Measurements from ENCODE around the gene KCNJ10.

GRCh38 chr1:160009081-160009480 is 60.9 kb downstream of the KCNJ10 start:
- TF ChIP-seq, protein P1, sequence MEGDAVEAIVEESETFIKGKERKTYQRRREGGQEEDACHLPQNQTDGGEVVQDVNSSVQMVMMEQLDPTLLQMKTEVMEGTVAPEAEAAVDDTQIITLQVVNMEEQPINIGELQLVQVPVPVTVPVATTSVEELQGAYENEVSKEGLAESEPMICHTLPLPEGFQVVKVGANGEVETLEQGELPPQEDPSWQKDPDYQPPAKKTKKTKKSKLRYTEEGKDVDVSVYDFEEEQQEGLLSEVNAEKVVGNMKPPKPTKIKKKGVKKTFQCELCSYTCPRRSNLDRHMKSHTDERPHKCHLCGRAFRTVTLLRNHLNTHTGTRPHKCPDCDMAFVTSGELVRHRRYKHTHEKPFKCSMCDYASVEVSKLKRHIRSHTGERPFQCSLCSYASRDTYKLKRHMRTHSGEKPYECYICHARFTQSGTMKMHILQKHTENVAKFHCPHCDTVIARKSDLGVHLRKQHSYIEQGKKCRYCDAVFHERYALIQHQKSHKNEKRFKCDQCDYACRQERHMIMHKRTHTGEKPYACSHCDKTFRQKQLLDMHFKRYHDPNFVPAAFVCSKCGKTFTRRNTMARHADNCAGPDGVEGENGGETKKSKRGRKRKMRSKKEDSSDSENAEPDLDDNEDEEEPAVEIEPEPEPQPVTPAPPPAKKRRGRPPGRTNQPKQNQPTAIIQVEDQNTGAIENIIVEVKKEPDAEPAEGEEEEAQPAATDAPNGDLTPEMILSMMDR (IDR thresholded peaks at IDR 0.05; ENCODE audit: low read length), result no peak
- no peak for TF ChIP-seq EZH2 (optimal IDR thresholded peaks at IDR 0.05; ENCODE audit: low read depth, low read length)

All from MM.1S (cell line).